Loucy (cell line): ENCODE measurements around the gene ABHD2.
"Not testable (repeated sequence)": the region's sequence is repeated elsewhere in the genome, so short reads cannot be mapped to it uniquely, and the experiment has no call there.

Experiments used
- EZH2phosphoT487 ChIP-seq: fragments of 200-600 bp; IDR thresholded peaks from 2 replicates; pipeline ENCODE4 v1.6.1; 2018; ENCODE audit warnings: antibody characterized with exemption, mild to moderate bottlenecking, moderate library complexity, borderline replicate concordance
- TF ChIP-seq, protein P1 (sequence below): fragments of 200-600 bp; sonication (generic); conservative IDR thresholded peaks from 2 replicates; pipeline ENCODE4 v1.5.1; 2014; ENCODE audit warnings: mild to moderate bottlenecking, antibody characterized with exemption, low read length

DNA sequence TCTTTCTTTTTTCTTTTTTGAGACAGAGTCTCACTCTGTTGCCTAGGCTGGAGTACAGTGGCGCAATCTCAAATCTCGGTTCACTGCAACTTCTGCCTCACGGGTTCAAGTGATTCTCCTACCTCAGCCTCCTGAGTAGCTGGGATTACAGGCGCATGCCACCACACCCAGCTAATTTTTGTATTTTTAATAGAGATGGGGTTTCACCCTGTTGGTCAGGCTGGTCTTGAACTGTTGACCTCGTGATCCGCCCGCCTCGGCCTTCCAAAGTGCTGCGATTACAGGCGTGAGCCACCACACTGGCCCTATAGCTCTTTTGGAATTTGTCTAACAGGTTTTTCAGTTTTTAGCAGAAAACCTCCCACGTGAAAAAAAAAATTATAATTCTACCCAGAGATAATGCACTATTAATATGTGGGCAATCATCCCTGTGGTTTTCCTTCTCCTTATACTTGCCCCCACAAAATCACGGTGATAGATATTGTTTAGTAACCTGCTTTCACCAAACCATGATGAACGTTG lies 32.3 kb downstream of the ABHD2 start:
- TF ChIP-seq, protein P1, sequence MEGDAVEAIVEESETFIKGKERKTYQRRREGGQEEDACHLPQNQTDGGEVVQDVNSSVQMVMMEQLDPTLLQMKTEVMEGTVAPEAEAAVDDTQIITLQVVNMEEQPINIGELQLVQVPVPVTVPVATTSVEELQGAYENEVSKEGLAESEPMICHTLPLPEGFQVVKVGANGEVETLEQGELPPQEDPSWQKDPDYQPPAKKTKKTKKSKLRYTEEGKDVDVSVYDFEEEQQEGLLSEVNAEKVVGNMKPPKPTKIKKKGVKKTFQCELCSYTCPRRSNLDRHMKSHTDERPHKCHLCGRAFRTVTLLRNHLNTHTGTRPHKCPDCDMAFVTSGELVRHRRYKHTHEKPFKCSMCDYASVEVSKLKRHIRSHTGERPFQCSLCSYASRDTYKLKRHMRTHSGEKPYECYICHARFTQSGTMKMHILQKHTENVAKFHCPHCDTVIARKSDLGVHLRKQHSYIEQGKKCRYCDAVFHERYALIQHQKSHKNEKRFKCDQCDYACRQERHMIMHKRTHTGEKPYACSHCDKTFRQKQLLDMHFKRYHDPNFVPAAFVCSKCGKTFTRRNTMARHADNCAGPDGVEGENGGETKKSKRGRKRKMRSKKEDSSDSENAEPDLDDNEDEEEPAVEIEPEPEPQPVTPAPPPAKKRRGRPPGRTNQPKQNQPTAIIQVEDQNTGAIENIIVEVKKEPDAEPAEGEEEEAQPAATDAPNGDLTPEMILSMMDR: not testable (repeated sequence)
- TF ChIP-seq EZH2phosphoT487: not testable (repeated sequence)
